Parathyroid adenoma (tissue), 2 donors: ENCODE measurements around the gene IQCH.

Experiments
- H2AFZ ChIP-seq: fragments of 300-600 bp; sonication (generic); one replicate; pipeline ENCODE4 v1.7.0; 2017; ENCODE audit warnings: antibody characterized with exemption, mild to moderate bottlenecking
- H3K27ac ChIP-seq: fragments of 300-600 bp; sonication (generic); one replicate; pipeline ENCODE4 v1.7.0; 2017
- H3K27me3 ChIP-seq: fragments of 300-600 bp; sonication (generic); one replicate; pipeline ENCODE4 v1.7.0; 2017; ENCODE audit warnings: low read length; ENCODE audit not compliant: control insufficient read depth, insufficient read depth
- H3K36me3 ChIP-seq: fragments of 300-600 bp; sonication (generic); one replicate; pipeline ENCODE4 v1.7.0; 2017; ENCODE audit warnings: low read length; ENCODE audit not compliant: control insufficient read depth, insufficient read depth
- H3K4me1 ChIP-seq: fragments of 300-600 bp; sonication (generic); one replicate; pipeline ENCODE4 v1.7.0; 2017; ENCODE audit warnings: control low read depth
- H3K4me2 ChIP-seq: fragments of 300-600 bp; sonication (generic); one replicate; pipeline ENCODE4 v1.7.0; 2017; ENCODE audit warnings: low read length
- H3K4me3 ChIP-seq: fragments of 300-600 bp; sonication (generic); one replicate; pipeline ENCODE4 v1.7.0; 2017; ENCODE audit warnings: low read depth, low read length
- H3K79me2 ChIP-seq: fragments of 300-600 bp; sonication (generic); one replicate; pipeline ENCODE4 v1.7.0; 2017; ENCODE audit warnings: control low read depth
- H3K9ac ChIP-seq: fragments of 300-600 bp; sonication (generic); one replicate; pipeline ENCODE4 v1.7.0; 2017; ENCODE audit warnings: mild to moderate bottlenecking
- H3K9me3 ChIP-seq: fragments of 300-600 bp; sonication (generic); one replicate; pipeline ENCODE4 v1.7.0; 2017; ENCODE audit warnings: low read length; ENCODE audit not compliant: control insufficient read depth
- TF ChIP-seq, protein P1 (sequence below): fragments of 300-600 bp; sonication (generic); IDR thresholded peaks from one replicate; pipeline ENCODE4 v1.7.0; 2017; ENCODE audit warnings: antibody characterized with exemption, mild to moderate bottlenecking
- donor health status: primary hyperparathyroidism.

IQCH gene

DNA sequence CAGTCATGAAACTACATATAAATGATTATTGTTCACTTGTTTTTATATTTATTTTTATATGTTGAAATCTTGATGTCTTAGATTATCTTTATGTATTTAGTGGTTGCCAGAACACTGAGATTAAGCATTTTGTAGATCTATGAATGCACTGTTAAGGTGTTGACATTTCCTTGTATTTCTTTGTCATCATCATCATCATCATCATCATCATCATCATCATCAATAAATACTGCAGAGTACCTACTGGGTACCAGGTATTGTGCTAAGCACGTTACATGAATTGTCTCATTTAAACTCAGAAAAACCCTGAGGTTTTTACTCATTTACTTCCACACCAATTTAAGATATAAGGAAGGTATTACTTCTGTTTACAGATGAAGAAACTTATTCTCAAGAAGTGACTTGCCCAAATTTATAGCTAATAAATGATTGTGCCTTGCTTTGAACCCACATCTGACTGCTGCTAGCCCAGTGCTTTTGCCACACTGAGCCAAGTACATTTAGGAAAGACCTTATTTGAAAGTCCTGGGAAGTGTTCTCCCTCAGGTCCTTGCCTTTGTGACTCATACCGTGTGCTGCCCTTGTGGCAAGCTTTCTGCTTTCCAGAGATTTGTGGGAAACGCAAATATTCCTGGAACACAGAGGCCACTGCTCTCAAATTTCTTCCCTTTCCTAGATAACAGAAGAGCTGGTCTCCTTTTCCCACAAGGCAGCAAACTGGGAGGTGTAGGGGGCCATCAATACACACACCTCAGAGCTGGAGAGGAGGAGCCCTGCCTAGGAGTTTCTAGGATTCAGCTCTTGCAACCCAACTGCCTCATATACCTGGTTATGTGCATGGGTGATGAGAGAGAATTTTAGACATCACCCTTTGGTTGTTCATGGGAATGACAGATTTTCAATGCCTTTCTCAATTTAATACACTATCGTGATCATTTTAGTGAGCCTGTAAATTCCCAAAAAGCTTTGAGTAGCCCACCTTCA is 150.9 kb downstream of the IQCH start:
- H3K4me3 ChIP-seq: no peak overlapping the region

DNA sequence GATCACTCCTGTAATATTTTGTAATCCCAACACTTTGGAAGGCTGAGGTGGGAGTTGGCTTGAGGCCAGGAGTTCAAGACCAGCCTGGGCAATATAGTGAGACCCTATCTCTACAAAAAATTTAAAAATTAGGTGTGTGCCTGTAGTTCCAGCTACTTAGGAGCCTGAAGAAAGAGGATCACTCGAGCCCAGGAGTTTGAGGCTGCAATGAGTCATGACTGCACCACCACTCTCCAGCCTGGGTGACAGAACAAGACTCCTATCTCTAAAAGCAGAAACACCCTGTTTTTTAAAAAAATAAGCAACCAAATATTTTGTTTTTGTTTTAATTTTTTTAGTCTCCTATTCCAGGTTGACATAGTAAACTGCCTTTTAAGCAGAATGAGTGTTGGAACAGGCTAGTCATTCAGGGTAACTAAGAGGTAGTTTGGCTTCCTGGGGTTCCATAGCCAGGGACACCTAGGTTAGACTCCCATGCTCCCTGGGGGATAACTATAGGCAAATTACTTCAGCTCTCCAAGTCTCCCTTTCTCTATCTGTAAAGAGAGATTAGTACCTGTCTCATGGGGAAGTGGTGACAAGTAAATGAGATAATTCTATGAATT is 151.8 kb downstream of the IQCH start:
- H3K79me2 ChIP-seq: no peaks in the 10 kb centered on the region
- TF ChIP-seq, protein P1, sequence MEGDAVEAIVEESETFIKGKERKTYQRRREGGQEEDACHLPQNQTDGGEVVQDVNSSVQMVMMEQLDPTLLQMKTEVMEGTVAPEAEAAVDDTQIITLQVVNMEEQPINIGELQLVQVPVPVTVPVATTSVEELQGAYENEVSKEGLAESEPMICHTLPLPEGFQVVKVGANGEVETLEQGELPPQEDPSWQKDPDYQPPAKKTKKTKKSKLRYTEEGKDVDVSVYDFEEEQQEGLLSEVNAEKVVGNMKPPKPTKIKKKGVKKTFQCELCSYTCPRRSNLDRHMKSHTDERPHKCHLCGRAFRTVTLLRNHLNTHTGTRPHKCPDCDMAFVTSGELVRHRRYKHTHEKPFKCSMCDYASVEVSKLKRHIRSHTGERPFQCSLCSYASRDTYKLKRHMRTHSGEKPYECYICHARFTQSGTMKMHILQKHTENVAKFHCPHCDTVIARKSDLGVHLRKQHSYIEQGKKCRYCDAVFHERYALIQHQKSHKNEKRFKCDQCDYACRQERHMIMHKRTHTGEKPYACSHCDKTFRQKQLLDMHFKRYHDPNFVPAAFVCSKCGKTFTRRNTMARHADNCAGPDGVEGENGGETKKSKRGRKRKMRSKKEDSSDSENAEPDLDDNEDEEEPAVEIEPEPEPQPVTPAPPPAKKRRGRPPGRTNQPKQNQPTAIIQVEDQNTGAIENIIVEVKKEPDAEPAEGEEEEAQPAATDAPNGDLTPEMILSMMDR: no peak
- no peak overlapping the region for H3K4me3 ChIP-seq
- H3K9ac ChIP-seq: no peak overlapping the region
- no peaks in the 10 kb centered on the region for H3K9me3 ChIP-seq
- H3K4me2 ChIP-seq: no peak overlapping the region
- no peak overlapping the region for H2AFZ ChIP-seq
- H3K4me1 ChIP-seq: no peaks in the 10 kb centered on the region
- no peaks in the 10 kb centered on the region for H3K27me3 ChIP-seq
- no peaks in the 10 kb centered on the region for H3K36me3 ChIP-seq
- H3K27ac ChIP-seq: no peak overlapping the region

More for the DNA sequence above, 150.9 kb downstream of the IQCH start:
- H3K79me2 ChIP-seq: no peaks in the 10 kb centered on the region
- no peak overlapping the region for H3K4me2 ChIP-seq
- H2AFZ ChIP-seq: no peak overlapping the region
- H3K27me3 ChIP-seq: no peaks in the 10 kb centered on the region
- no peaks in the 10 kb centered on the region for H3K9me3 ChIP-seq
- H3K27ac ChIP-seq: no peak overlapping the region
- no peaks in the 10 kb centered on the region for H3K36me3 ChIP-seq
- TF ChIP-seq, protein P1: no peak
- H3K4me1 ChIP-seq: no peaks in the 10 kb centered on the region
- H3K9ac ChIP-seq: no peak overlapping the region

DNA sequence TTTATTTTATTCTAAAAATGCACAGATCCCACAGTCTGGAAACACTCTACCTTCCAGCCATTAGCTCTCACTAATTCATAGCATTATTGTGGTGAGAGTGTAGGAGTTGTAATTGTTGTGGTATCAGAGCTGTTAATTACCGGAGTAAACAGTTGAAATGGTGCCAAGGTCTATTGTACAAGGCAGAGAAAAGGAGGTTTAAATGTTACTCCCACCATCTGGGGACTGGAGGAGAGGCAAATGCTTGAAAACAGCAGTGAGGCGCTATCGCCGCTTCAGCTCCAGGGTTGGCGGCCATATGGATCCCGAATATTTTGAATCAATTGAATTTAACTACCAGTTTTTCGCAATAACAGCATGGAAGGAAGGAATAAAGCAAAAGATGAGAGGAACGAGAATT is 153.2 kb downstream of the IQCH start:
- H3K36me3 ChIP-seq: no peaks in the 10 kb centered on the region
- H3K4me2 ChIP-seq: no peak overlapping the region
- no peak overlapping the region for H3K27ac ChIP-seq
- H3K4me3 ChIP-seq: no peak overlapping the region
- no peak overlapping the region for H3K9ac ChIP-seq
- H3K9me3 ChIP-seq: no peaks in the 10 kb centered on the region
- no peaks in the 10 kb centered on the region for H3K79me2 ChIP-seq
- TF ChIP-seq, protein P1: no peak
- no peaks in the 10 kb centered on the region for H3K4me1 ChIP-seq
- no peak overlapping the region for H2AFZ ChIP-seq
- no peaks in the 10 kb centered on the region for H3K27me3 ChIP-seq

DNA sequence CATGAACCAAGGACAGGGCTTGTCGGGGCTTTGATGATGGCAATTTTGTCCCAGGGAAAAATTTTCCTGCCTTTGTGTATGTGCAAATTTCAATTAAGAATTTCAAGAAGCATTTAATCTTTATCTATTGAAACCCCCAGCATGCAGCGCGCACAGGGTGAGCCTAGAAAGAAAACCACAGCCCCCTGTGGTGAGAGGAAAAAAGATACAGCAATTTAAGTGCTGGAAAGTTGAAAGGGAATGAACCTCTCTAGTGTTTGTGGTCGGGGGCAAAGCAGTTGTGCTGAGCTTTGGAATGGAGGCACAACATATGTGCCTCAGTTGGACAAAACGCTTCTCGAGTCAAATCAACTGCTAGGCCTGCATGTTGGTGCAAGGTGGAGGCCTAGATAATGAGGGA is 154.6 kb downstream of the IQCH start:
- H3K9me3 ChIP-seq: no peaks in the 10 kb centered on the region
- no peak overlapping the region for H2AFZ ChIP-seq
- H3K27ac ChIP-seq: no peak overlapping the region
- H3K9ac ChIP-seq: no peak overlapping the region
- no peaks in the 10 kb centered on the region for H3K79me2 ChIP-seq
- no peaks in the 10 kb centered on the region for H3K27me3 ChIP-seq
- TF ChIP-seq, protein P1: no peak
- no peaks in the 10 kb centered on the region for H3K36me3 ChIP-seq
- H3K4me1 ChIP-seq: no peaks in the 10 kb centered on the region
- no peak overlapping the region for H3K4me3 ChIP-seq
- H3K4me2 ChIP-seq: no peak overlapping the region
